Spleen (tissue), 7 donors: ENCODE results near the gene FKBP2.

Source experiments
- POLR2A ChIP-seq, 3 donors: fragments of 450-650 bp; IDR thresholded peaks; one replicate each; pipeline ENCODE4 v1.5.1; 2017; ENCODE audit warnings: antibody characterized with exemption in 3 of 3, mild to moderate bottlenecking in 1 of 3
- TF ChIP-seq, protein P1 (sequence below), 11 experiments: fragments of 200-600 bp in 7 of 11; fragments of 450-650 bp in 4 of 11; sonication (generic) in 4 of 11; IDR thresholded peaks in 8 of 11; conservative IDR thresholded peaks in 3 of 11; 1 replicate in 7 of 11; 2 replicates in 4 of 11; pipeline versions ENCODE4 v1.4.0 to v1.8.0; 2016 to 2021; ENCODE audit warnings: antibody characterized with exemption in 11 of 11, inconsistent platforms in 4 of 11, mild to moderate bottlenecking in 1 of 11
- donor health status: DM: no; HTN: no; CAD: no; lungs with moderate emphysema.
- donor health status: DM: no; HTN: no; CAD: no.
- donor health status: DM: no; HTN: no; CAD: no.

DNA sequence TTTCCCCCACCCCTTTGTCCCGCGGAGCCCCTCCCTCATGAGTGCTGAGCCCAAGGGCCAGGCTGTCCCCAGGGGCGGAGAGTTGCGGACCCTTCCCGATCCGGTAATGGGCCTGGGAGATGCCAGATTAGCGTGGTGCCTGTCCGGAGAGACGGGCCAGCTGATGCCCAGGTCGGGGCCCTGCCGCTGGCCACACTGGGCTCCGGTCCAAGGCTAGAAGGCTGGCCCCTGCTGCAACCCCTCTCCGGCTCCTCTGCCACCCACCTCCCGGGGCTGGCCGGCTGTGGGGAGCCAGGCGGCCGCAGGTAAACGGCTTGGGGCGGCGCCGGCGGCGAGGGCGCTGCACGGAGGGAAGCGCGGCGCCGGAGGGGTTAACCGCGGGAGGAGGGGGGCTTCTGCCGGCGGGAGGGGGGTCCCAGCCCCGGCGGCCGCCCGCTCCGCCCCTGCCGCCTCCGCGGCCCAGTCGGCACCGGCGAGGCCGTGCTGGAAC is 50.4 kb downstream of the FKBP2 start, which contains the start of gene KCNK4:
- TF ChIP-seq, protein P1, sequence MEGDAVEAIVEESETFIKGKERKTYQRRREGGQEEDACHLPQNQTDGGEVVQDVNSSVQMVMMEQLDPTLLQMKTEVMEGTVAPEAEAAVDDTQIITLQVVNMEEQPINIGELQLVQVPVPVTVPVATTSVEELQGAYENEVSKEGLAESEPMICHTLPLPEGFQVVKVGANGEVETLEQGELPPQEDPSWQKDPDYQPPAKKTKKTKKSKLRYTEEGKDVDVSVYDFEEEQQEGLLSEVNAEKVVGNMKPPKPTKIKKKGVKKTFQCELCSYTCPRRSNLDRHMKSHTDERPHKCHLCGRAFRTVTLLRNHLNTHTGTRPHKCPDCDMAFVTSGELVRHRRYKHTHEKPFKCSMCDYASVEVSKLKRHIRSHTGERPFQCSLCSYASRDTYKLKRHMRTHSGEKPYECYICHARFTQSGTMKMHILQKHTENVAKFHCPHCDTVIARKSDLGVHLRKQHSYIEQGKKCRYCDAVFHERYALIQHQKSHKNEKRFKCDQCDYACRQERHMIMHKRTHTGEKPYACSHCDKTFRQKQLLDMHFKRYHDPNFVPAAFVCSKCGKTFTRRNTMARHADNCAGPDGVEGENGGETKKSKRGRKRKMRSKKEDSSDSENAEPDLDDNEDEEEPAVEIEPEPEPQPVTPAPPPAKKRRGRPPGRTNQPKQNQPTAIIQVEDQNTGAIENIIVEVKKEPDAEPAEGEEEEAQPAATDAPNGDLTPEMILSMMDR (IDR thresholded peaks at IDR 0.05 in 8 of 11, conservative IDR thresholded peaks at IDR 0.05 in 3 of 11), result no peak
- no peak for TF ChIP-seq POLR2A (IDR thresholded peaks at IDR 0.05)
